ENCODE results near the gene KCNC1. TPM values are rescaled to one million over a fixed set of nuclear protein-coding genes. Genes with fewer than 3 reads are reported as not detected.

Gene KCNC1
- total RNA-seq, 1 experiment from 2014 or later, result 0.04 TPM

DNA sequence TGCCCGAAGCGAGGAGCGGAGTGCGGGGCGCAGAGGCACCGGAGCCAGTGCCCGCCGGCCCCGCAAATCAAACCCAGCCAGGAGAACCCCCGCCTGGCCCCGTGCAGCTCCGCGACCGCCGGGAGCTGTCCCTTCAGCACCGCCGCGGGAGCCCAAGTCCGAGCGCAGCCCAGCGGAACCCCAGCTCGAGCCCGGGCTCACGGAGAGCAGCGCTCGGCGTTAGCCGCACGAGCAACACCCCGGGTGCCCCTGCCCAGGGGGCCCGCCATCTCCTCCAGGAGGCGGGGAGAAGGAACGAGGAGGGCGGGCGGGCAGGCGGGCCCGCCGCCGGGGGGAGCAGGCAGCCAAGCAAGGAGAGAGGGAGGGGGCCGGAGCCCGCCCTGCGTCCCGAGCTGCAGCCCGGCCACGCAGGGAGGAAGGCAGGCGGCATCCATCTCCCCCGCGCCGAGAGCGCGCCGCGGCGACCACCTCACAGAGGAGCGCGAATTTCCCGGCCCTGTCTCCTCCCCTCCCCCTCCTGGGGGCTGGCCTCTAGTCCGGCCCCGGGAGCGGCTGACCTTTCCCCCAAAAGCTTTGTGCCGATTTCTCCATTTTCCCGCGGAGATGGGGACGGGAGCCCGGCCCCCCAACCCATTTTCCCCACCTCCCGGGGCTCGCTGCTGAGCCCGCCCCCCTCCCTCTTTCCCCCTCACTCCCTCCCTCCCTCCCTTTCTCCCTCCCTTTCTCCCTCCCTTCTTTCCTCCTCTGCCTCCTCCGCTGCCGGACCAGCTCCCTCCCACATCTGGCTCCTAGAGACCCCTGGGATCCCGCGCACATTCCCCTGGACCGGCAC is 621 bp downstream of the KCNC1 start:
- Histone ChIP-seq H2BK20ac (ENCODE audit: low read depth, low read length, poor library complexity, severe bottlenecking) (no peak overlapping the region), H3K27ac (ENCODE audit: insufficient read length, low read depth, low read length) (no peak overlapping the region), H3K79me2 (ENCODE audit: insufficient read depth, low read length) (no peaks in the 10 kb centered on the region), H2AK5ac (ENCODE audit: insufficient read length, low read length) (no peak overlapping the region), H2AFZ (ENCODE audit: low read length) (no peak overlapping the region), H3K79me1 (ENCODE audit: insufficient read depth, low read depth, low read length, poor library complexity, severe bottlenecking) (no peaks in the 10 kb centered on the region), H3T11ph (ENCODE audit: low read length) (no peak overlapping the region), H4K5ac (ENCODE audit: insufficient read length, low read depth, low read length) (no peak overlapping the region), H3K4ac (ENCODE audit: low read depth, low read length) (no peak overlapping the region), H3K56ac (ENCODE audit: insufficient read length, low read depth, low read length) (no peak overlapping the region), H3K27me3 (ENCODE audit: insufficient read depth, low read length) (peaks cover 31% of the 10 kb centered on the region), H4K91ac (ENCODE audit: insufficient read length, low read depth, low read length) (no peak overlapping the region), H3K4me1 (ENCODE audit: insufficient read depth, low read length) (no peaks in the 10 kb centered on the region), H2BK5ac (ENCODE audit: insufficient read length, low read length) (no peak overlapping the region), H4K8ac (replicated peaks; ENCODE audit: insufficient read length, low read depth, low read length) (no peak overlapping the region), H3K4me2 (ENCODE audit: insufficient read depth, insufficient read length, low read length) (peak overlapping the region; percentile 37), H4K20me1 (ENCODE audit: control insufficient read depth, insufficient read depth, insufficient read length) (no peaks in the 10 kb centered on the region), H3K14ac (ENCODE audit: insufficient read depth, low read length) (no peak overlapping the region), H3K9me3 (ENCODE audit: control insufficient read depth, low read depth, low read length) (no peaks in the 10 kb centered on the region), H2BK15ac (ENCODE audit: low read depth, low read length) (no peak overlapping the region), H3K9ac (ENCODE audit: extremely low read depth, insufficient read length, low read length) (no peak overlapping the region), H3K18ac (ENCODE audit: insufficient read length, low read depth, low read length) (no peak overlapping the region), H3K23me2 (ENCODE audit: insufficient read length, low read depth, low read length, poor library complexity, severe bottlenecking) (peaks cover 5% of the 10 kb centered on the region), H3K23ac (ENCODE audit: insufficient read length, low read depth, low read length) (no peak overlapping the region), H2BK120ac (ENCODE audit: low read depth, low read length, poor library complexity, severe bottlenecking) (no peak overlapping the region), H2BK12ac (ENCODE audit: insufficient read length, low read depth, low read length) (no peak overlapping the region)
- no CpG with 5 or more reads among the region's 73 CpGs for WGBS (ENCODE audit: extremely low coverage, insufficient read length, low lambda C conversion rate)
- Mint-ChIP-seq H3K4me3 (peak overlapping the region; percentile 52 to 71), H3K36me3 (ENCODE audit: insufficient read depth in 1 of 3, low read depth in 3 of 3) (peaks cover 0 to 2% (median 0%) of the 10 kb centered on the region in 3 experiments; a peak in 1 of 7 replicates), H3K27ac (no peak overlapping the region), H3K4me1 (peaks cover 2 to 25% of the 10 kb centered on the region in 2 experiments; a peak in 3 of 4 replicates), H3K9me3 (peaks cover 2 to 7% of the 10 kb centered on the region in 2 experiments; a peak in 4 of 5 replicates), H3K27me3 (ENCODE audit: low read depth) (peaks cover 36% of the 10 kb centered on the region)
- DNase-seq, result peak; percentile 80
- TF ChIP-seq, protein P1, sequence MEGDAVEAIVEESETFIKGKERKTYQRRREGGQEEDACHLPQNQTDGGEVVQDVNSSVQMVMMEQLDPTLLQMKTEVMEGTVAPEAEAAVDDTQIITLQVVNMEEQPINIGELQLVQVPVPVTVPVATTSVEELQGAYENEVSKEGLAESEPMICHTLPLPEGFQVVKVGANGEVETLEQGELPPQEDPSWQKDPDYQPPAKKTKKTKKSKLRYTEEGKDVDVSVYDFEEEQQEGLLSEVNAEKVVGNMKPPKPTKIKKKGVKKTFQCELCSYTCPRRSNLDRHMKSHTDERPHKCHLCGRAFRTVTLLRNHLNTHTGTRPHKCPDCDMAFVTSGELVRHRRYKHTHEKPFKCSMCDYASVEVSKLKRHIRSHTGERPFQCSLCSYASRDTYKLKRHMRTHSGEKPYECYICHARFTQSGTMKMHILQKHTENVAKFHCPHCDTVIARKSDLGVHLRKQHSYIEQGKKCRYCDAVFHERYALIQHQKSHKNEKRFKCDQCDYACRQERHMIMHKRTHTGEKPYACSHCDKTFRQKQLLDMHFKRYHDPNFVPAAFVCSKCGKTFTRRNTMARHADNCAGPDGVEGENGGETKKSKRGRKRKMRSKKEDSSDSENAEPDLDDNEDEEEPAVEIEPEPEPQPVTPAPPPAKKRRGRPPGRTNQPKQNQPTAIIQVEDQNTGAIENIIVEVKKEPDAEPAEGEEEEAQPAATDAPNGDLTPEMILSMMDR (conservative IDR thresholded peaks at IDR 0.05), result no peak
